Measurements from ENCODE around the gene SPA17.

GRCh38 chr11:124625504-124626168, 48.1 kb upstream of the SPA17 start:
- no peak for TF ChIP-seq CTCF (IDR thresholded peaks at IDR 0.05)
- TF ChIP-seq POLR2A (IDR thresholded peaks at IDR 0.05), result no peak
